SU-DHL-6 (cell line): ENCODE results near the gene NUP153.

Experiments
- EZH2phosphoT487 ChIP-seq: fragments of 200-600 bp; sonication (generic), shearing (Covaris generic); conservative IDR thresholded peaks from 2 replicates; pipeline ENCODE4 v1.6.1; 2018; ENCODE audit warnings: mild to moderate bottlenecking, antibody characterized with exemption, low read length, moderate library complexity, mixed read lengths
- TF ChIP-seq, protein P1 (sequence below): fragments of 200-600 bp; sonication (generic); IDR thresholded peaks from one replicate; pipeline ENCODE4 v1.5.1; 2017; ENCODE audit warnings: antibody characterized with exemption, mild to moderate bottlenecking, low read length, moderate library complexity; ENCODE audit not compliant: insufficient read depth, poor library complexity, severe bottlenecking

DNA sequence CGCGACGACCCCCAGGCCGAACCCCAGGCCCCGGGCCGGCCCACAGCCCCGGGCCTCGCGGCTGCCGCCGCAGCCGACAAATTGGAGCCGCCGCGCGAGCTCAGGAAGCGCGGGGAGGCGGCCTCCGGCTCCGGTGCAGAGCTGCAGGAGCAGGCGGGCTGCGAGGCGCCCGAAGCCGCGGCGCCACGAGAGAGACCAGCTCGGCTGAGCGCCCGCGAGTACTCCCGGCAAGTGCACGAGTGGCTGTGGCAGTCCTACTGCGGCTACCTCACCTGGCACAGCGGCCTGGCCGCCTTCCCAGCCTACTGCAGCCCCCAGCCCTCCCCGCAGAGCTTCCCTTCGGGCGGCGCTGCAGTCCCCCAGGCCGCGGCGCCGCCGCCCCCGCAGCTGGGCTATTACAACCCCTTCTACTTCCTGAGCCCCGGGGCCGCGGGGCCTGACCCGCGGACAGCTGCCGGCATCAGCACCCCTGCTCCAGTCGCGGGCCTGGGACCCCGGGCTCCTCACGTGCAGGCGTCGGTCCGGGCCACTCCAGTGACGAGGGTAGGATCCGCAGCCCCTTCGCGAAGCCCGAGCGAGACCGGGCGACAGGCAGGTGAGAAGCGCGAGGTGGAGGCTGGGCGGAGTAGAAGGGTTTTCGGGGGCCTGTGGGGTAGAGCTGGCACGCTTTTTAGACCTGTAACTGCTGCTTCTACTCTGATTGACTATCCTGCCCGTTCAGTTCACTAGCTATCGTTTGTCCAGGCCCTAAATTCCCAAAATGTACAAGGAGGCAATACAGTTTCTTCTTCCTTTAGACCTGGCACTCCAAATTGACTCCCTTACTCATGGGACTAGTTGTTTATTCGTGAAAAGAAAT, 106.0 kb downstream of the NUP153 start:
- TF ChIP-seq, protein P1, sequence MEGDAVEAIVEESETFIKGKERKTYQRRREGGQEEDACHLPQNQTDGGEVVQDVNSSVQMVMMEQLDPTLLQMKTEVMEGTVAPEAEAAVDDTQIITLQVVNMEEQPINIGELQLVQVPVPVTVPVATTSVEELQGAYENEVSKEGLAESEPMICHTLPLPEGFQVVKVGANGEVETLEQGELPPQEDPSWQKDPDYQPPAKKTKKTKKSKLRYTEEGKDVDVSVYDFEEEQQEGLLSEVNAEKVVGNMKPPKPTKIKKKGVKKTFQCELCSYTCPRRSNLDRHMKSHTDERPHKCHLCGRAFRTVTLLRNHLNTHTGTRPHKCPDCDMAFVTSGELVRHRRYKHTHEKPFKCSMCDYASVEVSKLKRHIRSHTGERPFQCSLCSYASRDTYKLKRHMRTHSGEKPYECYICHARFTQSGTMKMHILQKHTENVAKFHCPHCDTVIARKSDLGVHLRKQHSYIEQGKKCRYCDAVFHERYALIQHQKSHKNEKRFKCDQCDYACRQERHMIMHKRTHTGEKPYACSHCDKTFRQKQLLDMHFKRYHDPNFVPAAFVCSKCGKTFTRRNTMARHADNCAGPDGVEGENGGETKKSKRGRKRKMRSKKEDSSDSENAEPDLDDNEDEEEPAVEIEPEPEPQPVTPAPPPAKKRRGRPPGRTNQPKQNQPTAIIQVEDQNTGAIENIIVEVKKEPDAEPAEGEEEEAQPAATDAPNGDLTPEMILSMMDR, result peak; percentile 17
- no peak for TF ChIP-seq EZH2phosphoT487
